Activated T-cell treated with anti-CD3 and anti-CD28 coated beads, Interleukin-2, amount 50 U/mL, for 24 hours (primary cell): ENCODE data around the gene TBX1.

ENCODE experiments used
- DNase-seq: peaks from one replicate; pipeline ENCODE4 v3.0.0-alpha.2; 2020
- H3K27ac Mint-ChIP-seq: 2 replicates; pipeline ENCODE4 v1.8.0; 2020; ENCODE audit warnings: mild to moderate bottlenecking, mixed read lengths
- H3K27me3 Mint-ChIP-seq: 2 replicates; pipeline ENCODE4 v1.8.0; 2020; ENCODE audit warnings: mixed read lengths
- H3K36me3 Mint-ChIP-seq: 2 replicates; pipeline ENCODE4 v1.8.0; 2020; ENCODE audit warnings: low read depth, mixed read lengths
- H3K4me1 Mint-ChIP-seq: 2 replicates; pipeline ENCODE4 v1.8.0; 2020; ENCODE audit warnings: low read depth, mixed read lengths
- H3K4me3 Mint-ChIP-seq: 2 replicates; pipeline ENCODE4 v1.8.0; 2020; ENCODE audit warnings: mild to moderate bottlenecking, moderate library complexity, mixed read lengths
- H3K9me3 Mint-ChIP-seq: 2 replicates; pipeline ENCODE4 v1.8.0; 2020; ENCODE audit warnings: mixed read lengths

The TBX1 gene

DNA sequence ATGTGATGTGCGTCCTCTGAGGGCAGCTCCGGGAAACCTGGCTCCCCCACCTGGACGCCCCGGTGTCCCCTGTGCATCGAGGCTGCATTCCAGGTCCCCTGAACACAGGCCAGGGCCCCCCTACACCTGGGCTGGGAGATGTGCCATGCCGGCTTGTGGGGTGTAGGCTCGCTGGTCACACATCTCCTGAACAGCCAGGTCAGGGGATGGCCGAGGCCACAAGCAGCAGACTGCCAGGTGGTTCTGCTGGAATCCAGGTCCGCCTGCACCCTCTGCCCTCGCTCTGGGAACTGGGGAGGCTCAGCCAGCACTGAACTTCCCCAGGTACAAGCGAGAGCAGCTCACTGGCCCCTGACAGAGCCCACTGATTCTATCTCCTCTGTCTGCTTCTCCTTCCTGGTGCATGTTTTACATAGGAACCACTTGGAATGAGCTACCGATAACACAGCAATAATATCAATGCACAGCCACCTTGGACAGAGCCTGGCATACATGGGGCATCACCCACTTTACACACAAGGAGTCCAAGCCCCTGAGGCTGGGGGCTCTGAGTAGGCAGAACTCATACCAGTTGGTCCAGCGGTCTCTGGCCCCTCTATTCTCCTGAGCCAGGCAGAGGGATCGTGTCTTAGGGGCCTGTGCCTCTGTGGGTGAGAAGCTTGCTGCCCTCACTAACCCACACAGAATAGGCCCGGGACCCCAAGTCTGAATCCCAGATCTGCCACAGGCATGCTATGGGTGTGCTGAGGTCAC, 46.8 kb downstream of the TBX1 start:
- no peaks in the 10 kb centered on the region for H3K9me3 Mint-ChIP-seq
- DNase-seq, result no peak
- H3K36me3 Mint-ChIP-seq, result peaks cover 45% of the 10 kb centered on the region
- H3K4me3 Mint-ChIP-seq, result no peak overlapping the region
- H3K27ac Mint-ChIP-seq, result no peak overlapping the region
- H3K4me1 Mint-ChIP-seq, result no peaks in the 10 kb centered on the region
- H3K27me3 Mint-ChIP-seq, result no peaks in the 10 kb centered on the region

DNA sequence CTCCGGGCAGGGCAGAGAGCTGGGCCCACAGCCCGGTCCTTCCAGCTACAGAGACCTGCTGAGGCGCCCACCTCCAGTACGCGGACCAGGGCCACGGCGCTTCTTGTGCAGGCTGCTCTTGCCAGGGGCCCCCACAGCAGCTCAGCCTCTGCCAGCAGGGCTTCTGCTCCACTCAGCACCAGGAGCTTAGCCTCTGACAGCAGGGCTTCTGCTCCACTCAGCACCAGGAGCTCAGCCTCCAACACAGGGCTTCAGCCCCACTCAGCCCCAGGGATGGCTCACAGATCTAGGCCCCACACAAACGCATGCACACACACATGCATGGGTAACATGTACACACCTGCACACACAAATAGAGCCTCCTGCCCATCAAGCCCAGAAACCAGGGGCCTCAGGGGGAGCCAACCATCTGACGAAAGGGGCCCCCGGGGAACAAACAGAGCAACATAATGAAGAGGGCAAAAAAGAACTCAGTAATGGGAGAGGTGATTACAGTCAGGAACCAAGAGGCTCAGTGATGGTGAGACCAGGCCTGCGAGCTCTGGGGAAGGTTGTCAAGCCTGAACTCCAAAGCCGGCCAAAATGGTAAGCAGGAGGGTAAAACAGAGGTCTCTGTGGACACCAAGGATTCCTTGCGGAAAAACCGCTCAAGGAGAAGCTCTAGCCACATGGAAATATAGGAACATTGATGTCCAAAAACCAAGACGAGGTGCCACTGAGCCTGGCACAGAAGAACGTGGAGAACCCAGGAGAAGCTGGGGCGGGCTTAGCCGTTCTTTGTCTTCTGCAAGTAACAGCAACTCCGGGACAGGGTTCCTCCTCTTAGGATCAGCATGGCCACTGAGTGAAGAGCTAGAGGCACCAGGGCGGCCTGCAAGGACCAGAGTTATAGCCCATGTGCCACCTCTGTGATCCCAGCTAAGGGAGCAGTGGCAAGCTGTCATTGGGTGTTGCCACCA, 47.6 kb downstream of the TBX1 start:
- Mint-ChIP-seq H3K9me3 (no peaks in the 10 kb centered on the region), H3K4me3 (no peak overlapping the region), H3K27ac (no peak overlapping the region), H3K27me3 (no peaks in the 10 kb centered on the region), H3K36me3 (peaks cover 46% of the 10 kb centered on the region), H3K4me1 (no peaks in the 10 kb centered on the region)
- DNase-seq, result no peak

DNA sequence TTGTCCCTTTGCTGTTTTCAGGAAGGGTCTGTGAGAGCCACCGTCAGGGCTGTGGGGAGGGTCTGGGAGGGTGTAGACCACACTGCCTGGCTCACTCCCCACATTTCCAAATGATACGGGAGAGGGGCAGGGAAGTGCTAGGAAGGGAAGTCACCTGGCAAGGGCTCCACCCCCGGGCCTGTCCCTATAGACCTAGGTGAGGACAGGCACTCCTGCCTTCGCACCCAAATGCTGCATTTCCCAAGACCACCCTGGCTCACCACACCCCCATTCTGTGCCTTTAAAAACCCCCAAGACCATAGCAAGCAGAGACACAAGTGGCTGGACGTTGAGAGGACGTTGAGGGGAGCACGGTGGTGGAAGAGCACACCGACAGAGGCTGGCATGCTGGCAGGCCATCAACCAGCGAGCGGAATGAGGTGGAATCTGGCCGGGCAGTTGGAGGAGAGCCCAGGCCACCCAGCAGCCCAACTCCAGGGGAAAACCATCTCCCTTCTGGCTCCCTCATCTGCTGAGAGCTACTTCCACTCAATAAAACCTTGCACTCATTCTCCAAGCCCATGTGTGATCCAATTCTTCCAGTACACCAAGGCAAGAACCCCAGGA, 48.4 kb downstream of the TBX1 start:
- no peak overlapping the region for H3K4me3 Mint-ChIP-seq
- H3K9me3 Mint-ChIP-seq, result no peaks in the 10 kb centered on the region
- H3K27me3 Mint-ChIP-seq, result no peaks in the 10 kb centered on the region
- no peaks in the 10 kb centered on the region for H3K4me1 Mint-ChIP-seq
- peaks cover 41% of the 10 kb centered on the region for H3K36me3 Mint-ChIP-seq
- no peak overlapping the region for H3K27ac Mint-ChIP-seq
- no peak for DNase-seq

DNA sequence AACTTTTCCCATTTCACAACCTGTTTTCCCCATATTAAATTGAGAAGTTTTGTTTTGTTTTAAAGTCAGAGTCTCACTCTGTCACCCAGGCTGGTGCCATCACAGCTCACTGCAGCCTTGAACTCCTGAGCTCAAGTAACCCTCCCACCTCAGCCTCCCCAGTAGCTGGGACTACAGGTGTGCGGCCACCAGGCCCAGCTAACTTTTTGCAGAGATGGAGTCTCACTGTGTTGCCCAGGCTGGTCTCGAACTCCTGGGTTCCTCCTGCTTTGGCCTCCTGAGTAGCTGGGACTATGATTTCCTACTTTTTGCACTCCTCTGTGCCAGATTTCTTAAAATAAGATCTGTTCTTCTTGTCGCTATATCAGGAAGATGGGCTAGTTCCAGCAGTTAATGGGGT, 49.2 kb downstream of the TBX1 start:
- DNase-seq, result no peak
- H3K27me3 Mint-ChIP-seq, result no peaks in the 10 kb centered on the region
- H3K9me3 Mint-ChIP-seq, result no peaks in the 10 kb centered on the region
- no peaks in the 10 kb centered on the region for H3K4me1 Mint-ChIP-seq
- H3K4me3 Mint-ChIP-seq, result no peak overlapping the region
- no peak overlapping the region for H3K27ac Mint-ChIP-seq
- H3K36me3 Mint-ChIP-seq, result peaks cover 45% of the 10 kb centered on the region

DNA sequence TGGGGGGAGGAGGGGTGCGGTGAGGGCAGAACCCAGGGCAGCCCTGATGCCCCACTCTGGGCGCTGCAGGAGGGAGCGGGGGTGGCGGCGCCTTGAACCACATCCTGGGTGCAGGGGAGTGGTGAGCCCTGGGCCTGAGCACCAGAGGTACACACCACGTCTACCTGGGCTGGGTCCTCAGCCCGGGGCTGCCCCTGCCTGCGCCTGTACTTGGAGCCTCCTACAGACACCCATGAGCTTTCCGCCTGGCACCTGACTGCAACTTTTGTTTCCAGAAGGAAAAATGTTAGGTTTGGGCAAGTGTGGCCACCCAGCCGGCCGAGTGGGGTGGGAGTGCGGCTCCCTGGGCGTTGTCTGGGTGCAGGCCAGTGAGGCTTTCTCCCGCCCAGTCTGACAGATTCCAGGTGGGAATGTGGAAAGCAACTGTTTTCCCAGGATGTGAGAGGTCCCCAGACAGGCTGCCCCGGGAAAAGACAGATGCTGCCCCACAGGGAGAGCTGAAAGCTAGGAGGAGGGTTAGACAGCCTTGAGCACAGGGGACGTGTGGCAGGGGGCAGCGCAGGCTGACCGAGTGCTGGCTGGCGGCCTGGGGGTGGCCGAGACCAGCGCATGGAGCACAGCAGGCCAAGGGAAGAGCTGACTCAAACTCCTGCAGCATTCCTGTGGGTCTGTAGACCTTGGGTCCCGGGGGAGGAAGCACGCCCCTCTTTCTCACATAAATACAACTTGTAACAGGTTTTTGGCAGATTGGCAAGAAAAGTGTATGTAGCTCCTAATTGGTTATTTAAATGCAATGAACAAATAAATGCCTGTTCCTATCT, 50.0 kb downstream of the TBX1 start:
- no peaks in the 10 kb centered on the region for H3K4me1 Mint-ChIP-seq

DNA sequence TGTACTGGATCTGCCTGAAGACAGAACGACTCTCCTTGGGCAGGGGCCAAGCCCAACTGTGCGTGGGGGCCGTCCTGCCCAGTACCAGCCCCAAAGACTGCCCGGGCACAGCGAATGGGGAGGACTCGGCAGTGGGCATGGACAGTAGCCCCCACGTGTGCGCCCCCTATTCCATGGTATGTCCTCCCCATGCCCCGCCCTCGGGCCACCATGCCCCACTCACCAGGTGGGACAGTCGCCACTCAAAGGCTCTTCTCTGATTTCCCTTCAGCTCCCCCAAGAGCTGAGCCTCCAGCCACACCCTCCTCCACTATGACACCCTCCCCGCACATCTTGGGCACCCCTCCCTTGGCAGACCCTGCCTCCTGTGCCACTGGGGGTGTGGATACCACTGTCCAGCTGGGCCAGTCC, 50.6 kb downstream of the TBX1 start:
- no peaks in the 10 kb centered on the region for H3K4me1 Mint-ChIP-seq
- peaks cover 42% of the 10 kb centered on the region for H3K36me3 Mint-ChIP-seq
- H3K4me3 Mint-ChIP-seq, result no peak overlapping the region
- no peak for DNase-seq
- H3K27me3 Mint-ChIP-seq, result no peaks in the 10 kb centered on the region
- H3K27ac Mint-ChIP-seq, result no peak overlapping the region
- no peaks in the 10 kb centered on the region for H3K9me3 Mint-ChIP-seq

More for the DNA sequence above, 50.0 kb downstream of the TBX1 start:
- H3K27me3 Mint-ChIP-seq, result no peaks in the 10 kb centered on the region
- H3K36me3 Mint-ChIP-seq, result peaks cover 47% of the 10 kb centered on the region
- H3K27ac Mint-ChIP-seq, result no peak overlapping the region
- no peaks in the 10 kb centered on the region for H3K9me3 Mint-ChIP-seq
- DNase-seq, result no peak
- no peak overlapping the region for H3K4me3 Mint-ChIP-seq

DNA sequence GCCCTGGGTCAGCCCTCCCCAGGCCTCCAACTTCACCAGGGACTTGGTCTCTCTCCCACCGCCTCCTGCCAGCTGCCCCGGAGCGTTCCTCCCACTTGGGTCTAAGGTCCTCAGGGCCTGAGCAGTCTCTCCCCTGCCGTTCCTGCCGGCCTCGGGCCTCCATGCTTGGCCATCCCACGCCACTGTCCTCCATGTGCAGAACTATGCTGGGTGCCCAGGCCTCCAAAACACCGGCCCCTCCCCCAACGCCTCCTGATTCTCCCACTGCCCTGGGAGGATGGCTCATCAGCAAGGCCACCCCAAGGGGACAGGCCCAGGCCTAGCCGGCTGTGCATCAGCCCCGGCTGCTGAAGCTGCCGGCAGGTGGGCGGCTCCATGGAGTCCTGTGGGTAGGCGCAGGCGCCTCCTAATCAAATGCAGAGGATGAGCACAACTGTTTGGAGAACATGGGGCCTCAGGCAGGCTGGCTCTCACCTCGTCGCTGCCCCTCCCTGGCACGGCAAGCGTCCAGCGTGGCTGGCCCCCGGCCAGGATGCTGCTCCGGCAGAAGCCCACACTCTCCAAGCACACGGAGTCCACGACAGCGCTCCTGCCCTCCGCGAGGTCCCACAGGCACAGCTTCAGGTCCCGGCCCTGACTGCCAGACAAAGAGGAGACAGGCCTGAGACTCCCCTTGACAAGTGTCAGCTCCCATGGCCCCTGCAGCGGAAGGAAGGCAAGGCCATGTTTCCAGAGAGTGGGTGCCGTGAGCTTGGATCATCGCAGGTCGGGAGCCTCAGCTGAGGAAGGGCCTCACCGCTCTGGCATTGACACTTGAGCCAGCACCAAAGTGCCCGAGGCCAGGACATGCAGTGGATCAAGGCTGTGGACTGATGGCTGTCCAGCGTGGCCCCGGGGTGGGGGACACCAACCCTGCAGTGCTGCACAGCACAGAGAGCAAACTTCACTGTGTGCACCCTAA, 51.5 kb downstream of the TBX1 start:
- Mint-ChIP-seq H3K4me3 (no peak overlapping the region), H3K9me3 (no peaks in the 10 kb centered on the region), H3K27ac (no peak overlapping the region), H3K27me3 (no peaks in the 10 kb centered on the region), H3K36me3 (peaks cover 35% of the 10 kb centered on the region), H3K4me1 (no peaks in the 10 kb centered on the region)
- DNase-seq, result peak; percentile 19

DNA sequence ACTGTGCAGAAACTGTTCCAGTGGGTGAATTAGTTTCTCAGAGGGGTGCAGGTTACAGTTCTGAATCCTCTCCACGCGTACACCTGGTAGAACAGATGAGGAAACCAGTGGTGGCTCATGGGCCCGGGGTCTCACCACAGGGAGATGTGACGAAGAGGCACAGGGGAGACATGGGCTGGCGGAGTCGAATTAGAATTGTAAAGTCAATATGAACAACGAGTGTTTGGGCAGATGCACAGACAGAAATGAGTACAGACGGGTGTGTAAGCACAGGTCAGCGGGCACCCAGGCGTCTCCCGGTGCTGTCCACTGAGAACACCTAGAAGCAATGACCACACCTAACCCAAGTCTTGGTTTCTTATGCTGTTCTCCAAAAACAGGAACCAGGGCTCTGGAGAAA, 52.3 kb downstream of the TBX1 start:
- Mint-ChIP-seq H3K27me3 (no peaks in the 10 kb centered on the region), H3K27ac (peak overlapping the region; percentile 23), H3K4me1 (no peaks in the 10 kb centered on the region), H3K4me3 (no peak overlapping the region), H3K36me3 (peaks cover 35% of the 10 kb centered on the region), H3K9me3 (no peaks in the 10 kb centered on the region)
- peak; percentile 9 for DNase-seq

DNA sequence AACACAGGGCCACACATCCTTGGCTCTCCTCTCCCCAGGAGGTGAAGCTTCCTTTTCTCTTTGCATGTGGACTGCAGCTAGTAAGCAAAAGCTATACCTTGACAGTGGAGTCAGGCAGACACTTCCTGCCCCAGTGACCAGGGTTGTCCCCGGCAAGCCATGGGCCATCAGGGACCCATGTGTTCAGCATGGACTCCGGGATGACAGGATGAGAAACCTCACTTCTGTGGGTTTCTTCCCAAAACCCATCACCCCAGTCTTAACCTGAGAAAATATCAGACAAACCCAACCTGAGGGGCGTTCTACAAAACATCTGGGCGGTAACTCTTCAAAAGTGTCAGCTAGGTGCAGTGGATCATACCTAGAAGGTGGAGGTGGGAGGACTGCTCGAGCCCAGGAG, 53.9 kb downstream of the TBX1 start:
- H3K4me3 Mint-ChIP-seq, result no peak overlapping the region
- peak; percentile 20 for DNase-seq
- no peaks in the 10 kb centered on the region for H3K4me1 Mint-ChIP-seq
- no peaks in the 10 kb centered on the region for H3K9me3 Mint-ChIP-seq
- H3K27me3 Mint-ChIP-seq, result no peaks in the 10 kb centered on the region
- peaks cover 32% of the 10 kb centered on the region for H3K36me3 Mint-ChIP-seq
- no peak overlapping the region for H3K27ac Mint-ChIP-seq

DNA sequence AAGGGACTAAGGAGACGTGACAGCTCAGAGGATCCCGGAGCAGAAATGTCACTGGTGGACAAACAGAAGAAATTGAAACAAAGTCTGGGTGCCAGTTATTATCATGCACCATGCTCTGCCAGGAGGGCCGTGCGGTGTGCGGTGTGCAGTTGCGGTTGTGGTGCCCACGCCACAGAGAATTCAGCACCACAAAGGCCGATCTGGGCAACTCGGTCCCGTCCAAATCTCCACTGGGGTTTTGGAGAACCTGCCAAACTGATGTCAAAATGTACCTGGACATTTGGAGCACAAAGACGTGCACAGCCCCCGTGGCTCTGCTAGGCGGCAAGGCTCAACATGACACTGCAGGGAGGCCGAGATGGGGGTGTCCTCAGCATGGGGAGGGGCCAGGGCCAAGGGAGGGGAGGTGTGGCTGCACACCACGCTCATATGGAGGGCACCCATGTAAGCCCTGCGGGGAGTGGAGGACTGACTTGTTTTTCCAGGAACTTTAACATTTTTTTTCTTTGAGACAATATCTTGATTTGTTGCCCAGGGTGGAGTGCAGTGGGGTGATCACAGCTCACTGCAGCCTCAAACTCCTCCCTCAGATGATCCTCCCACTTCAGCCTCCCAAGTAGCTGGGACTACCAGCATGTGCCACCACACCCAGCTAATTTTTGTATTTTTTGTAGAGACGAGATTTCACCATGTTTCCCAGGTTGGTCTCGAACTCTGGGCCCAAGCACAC, 54.7 kb downstream of the TBX1 start:
- Mint-ChIP-seq H3K4me1 (no peaks in the 10 kb centered on the region), H3K27ac (no peak overlapping the region), H3K4me3 (no peak overlapping the region), H3K9me3 (no peaks in the 10 kb centered on the region), H3K27me3 (no peaks in the 10 kb centered on the region), H3K36me3 (peaks cover 35% of the 10 kb centered on the region)
- no peak for DNase-seq

DNA sequence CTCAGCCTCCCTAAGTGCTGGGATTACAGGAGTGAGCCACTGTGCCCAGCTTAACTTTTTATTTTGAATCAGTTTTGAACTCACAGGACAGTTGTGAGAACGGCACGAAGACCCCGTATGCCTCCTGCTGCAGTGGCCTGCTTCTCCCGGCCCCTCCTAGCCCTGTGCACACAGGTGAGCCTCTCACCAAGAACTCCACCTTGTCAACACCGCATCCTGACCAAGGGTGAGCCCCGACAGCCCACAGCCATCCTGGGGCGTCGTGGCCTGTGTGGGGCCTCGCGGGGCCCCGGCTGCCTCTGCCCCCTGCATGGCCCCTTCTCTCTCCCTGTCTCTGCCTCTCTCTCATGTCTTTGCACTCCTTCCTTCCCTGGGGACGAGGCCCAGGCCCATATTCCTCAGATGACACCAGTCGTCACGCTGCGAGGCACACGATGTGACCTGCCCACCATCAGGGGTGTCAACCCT, 55.3 kb downstream of the TBX1 start:
- H3K27ac Mint-ChIP-seq, result no peak overlapping the region
- H3K36me3 Mint-ChIP-seq, result peaks cover 32% of the 10 kb centered on the region
- H3K27me3 Mint-ChIP-seq, result no peaks in the 10 kb centered on the region
- DNase-seq, result no peak
- no peaks in the 10 kb centered on the region for H3K4me1 Mint-ChIP-seq
- no peak overlapping the region for H3K4me3 Mint-ChIP-seq
- H3K9me3 Mint-ChIP-seq, result no peaks in the 10 kb centered on the region

DNA sequence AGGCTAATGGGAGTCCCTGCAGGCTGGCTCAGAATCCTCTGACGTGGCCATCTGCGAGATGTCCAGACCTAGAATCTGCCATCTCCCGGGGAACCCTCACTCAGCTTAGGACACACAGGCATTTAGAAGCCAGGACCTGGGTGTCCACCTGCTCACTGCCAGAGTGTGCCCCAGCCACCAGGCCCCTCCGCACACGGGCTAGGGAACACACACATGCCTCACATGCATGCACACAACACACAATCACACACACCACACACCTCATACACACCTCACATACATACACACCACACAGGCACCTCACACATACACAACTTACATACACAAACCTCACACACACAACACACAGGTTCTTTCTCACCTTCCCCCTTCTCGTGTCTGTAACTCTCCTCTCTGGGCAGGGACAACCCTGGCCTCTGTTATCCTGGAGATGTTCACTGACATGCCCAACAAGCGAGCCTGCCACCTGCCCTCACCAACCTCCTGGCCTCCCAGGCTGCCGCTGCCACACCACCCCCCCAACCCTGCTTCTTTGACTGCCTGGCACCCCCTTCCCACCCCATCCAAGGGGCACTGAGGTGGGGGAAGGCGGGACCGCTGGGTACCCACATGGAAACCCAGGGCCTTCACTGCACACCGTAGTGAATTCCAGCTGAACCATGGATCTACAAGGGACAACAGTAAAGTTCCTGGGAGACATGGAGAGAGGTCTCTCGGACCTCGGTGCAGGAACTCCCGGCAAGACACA, 56.0 kb downstream of the TBX1 start:
- Mint-ChIP-seq H3K27ac (no peak overlapping the region), H3K9me3 (no peaks in the 10 kb centered on the region), H3K27me3 (no peaks in the 10 kb centered on the region), H3K4me3 (no peak overlapping the region), H3K36me3 (peaks cover 26% of the 10 kb centered on the region), H3K4me1 (no peaks in the 10 kb centered on the region)
- peak; percentile 24 for DNase-seq
